T-cell (primary cell): ENCODE data around the gene PLEKHG1. TPM values are rescaled to one million over a fixed set of nuclear protein-coding genes. Genes with fewer than 3 reads are reported as not detected.
A peak's percentile ranks its signal among the peaks of the same experiment; 100 is the strongest.

Source experiments
- ATAC-seq, 4 experiments: fragments of 200-7000 bp in 3 of 4; fragments of 150-1000 bp in 1 of 4; cut with Tn5 transposase; replicated peaks in 1 of 4; 1 replicate in 3 of 4; 2 replicates in 1 of 4; pipeline ENCODE4 v1.10.0; 2021; ENCODE audit warnings: moderate library complexity in 3 of 4, mild to moderate bottlenecking in 2 of 4, moderate number of reproducible peaks in 1 of 4
- CTCF ChIA-PET, 2 donors: fragments of 300-600 bp; sonication (Branson Sonifier 250); formaldehyde crosslinking; loops; one replicate each; lab custom pipeline; 2022; ENCODE audit warnings: antibody characterized with exemption in 2 of 2; lab: Charles Lee
- POLR2A ChIA-PET, 2 donors: fragments of 300-600 bp; sonication (Branson Sonifier 250); formaldehyde crosslinking; loops; one replicate each; lab custom pipeline; 2022; ENCODE audit warnings: antibody characterized with exemption in 2 of 2; lab: Charles Lee
- DNase-seq, 35 experiments: peaks; one replicate each; pipeline versions ENCODE4 v3.0.0 to v3.0.0-alpha.2; 2013 to 2023
- H3K27ac ChIP-seq: one replicate; pipeline ENCODE4 v1.5.1; 2013; ENCODE audit warnings: low read length
- H3K27me3 ChIP-seq, 2 experiments: replicated peaks in 1 of 2; 1 replicate in 1 of 2; 2 replicates in 1 of 2; pipeline versions ENCODE4 v1.6.1 to v1.7.0; 2013; ENCODE audit warnings: low read length in 1 of 2, mixed read lengths in 1 of 2; ENCODE audit not compliant: control insufficient read depth in 2 of 2, insufficient read depth in 2 of 2; ENCODE audit errors: extremely low read depth in 1 of 2
- H3K36me3 ChIP-seq, 2 donors: 1 replicate in 1 of 2; 2 replicates in 1 of 2; pipeline versions ENCODE4 v1.6.1 to v1.7.0; 2013; ENCODE audit warnings: low read length in 1 of 2; ENCODE audit not compliant: control insufficient read depth in 2 of 2, insufficient read depth in 1 of 2; ENCODE audit errors: extremely low read depth in 1 of 2
- H3K4me1 ChIP-seq, 2 experiments: 1 replicate in 1 of 2; 2 replicates in 1 of 2; pipeline versions ENCODE4 v1.6.1 to v1.7.0; 2013; ENCODE audit warnings: low read length in 2 of 2, mixed read lengths in 1 of 2; ENCODE audit not compliant: insufficient read depth in 2 of 2, control insufficient read depth in 1 of 2; ENCODE audit errors: extremely low read depth in 1 of 2
- H3K4me3 ChIP-seq, 2 donors: 1 replicate in 1 of 2; 2 replicates in 1 of 2; pipeline versions ENCODE4 v1.5.1 to v1.7.0; 2013; ENCODE audit warnings: mild to moderate bottlenecking in 2 of 2, low read length in 1 of 2, moderate library complexity in 1 of 2; ENCODE audit not compliant: control insufficient read depth in 1 of 2; ENCODE audit errors: extremely low read depth in 1 of 2
- H3K9me3 ChIP-seq: 2 replicates; pipeline ENCODE4 v1.7.0; 2013
- H3K27ac Mint-ChIP-seq, 2 donors: one replicate each; pipeline ENCODE4 v1.8.0; 2020 to 2021; ENCODE audit warnings: mild to moderate bottlenecking in 2 of 2, mixed read lengths in 2 of 2
- H3K27me3 Mint-ChIP-seq, 2 donors: one replicate each; pipeline ENCODE4 v1.8.0; 2021 to 2022; ENCODE audit warnings: mixed read lengths in 2 of 2
- H3K36me3 Mint-ChIP-seq: one replicate; pipeline ENCODE4 v1.8.0; 2021; ENCODE audit warnings: mixed read lengths
- H3K4me1 Mint-ChIP-seq, 3 donors: one replicate each; pipeline ENCODE4 v1.8.0; 2020 to 2022; ENCODE audit warnings: mixed read lengths in 3 of 3, mild to moderate bottlenecking in 1 of 3
- H3K4me3 Mint-ChIP-seq, 3 donors: one replicate each; pipeline ENCODE4 v1.8.0; 2020 to 2022; ENCODE audit warnings: mild to moderate bottlenecking in 3 of 3, mixed read lengths in 3 of 3, moderate library complexity in 3 of 3
- H3K9me3 Mint-ChIP-seq, 3 donors: one replicate each; pipeline ENCODE4 v1.8.0; 2020 to 2022; ENCODE audit warnings: mixed read lengths in 3 of 3
- WGBS: methylation state at CpG from one replicate; pipeline ENCODE4 v1.1.5; 2013; ENCODE audit warnings: missing lambda C conversion rate; ENCODE audit not compliant: insufficient coverage; 5-methylcytosine and 5-hydroxymethylcytosine counted together
- total RNA-seq, 35 experiments: library from RNA in 6 of 35; stranded (reverse) in 6 of 35; fragments of 120-200 nt in 1 of 35; gene quantifications; one replicate each; pipeline versions ENCODE4 v1.2.1 to v1.2.4 and lab custom pipeline; 2013 to 2026

The PLEKHG1 gene
- total RNA-seq, 5 donors from 2014 or later (not counting 1 experiment from before 2014, with no cell fraction given), result 2.5 to 18.4 (median 5.4) TPM

DNA sequence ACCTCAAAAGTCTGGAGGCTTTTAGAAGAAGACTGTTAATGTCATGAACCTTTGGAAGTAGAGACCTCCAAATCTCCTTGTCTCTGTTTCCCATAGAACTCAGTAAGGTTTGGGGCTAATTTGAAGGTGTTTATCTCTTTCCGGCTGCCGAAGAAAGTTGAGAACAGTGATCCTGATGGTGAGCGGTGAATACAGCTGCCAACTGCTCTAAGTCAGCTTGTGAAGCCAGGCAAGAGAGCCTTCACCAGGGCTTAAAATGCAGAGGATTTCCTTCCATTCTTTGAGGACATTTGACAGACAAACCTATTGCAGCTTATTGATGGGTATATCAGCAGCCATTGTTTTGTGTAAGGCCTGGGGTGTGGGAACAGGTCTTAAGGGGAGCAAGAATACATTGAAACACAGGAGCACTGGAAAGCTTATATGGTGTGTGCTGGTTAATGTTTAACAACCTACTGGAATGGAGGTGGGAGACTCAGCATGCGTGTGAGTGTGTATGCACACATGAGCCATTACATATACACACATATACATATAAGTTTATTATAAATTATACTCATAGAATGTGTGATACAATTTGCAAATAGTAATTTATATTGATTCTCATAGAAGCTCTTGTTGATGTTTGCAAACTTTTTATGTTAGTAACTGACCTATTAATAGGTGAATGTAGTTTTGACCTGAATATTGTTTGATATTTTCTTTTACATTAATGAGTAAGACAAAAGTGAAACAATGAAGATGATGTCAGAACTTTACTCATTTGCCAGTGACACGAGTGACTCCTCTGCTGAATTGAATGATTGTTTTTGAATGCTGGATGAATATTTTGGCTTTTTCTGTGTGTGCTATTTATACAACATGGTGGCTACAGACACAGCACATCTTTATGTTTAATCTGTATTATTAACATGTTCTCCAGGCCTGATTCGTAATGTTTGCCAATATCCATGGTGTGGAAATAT lies 18.1 kb downstream of the PLEKHG1 start:
- ChIA-PET POLR2A (interaction anchor here in 1 of 2 donors (0.6 kb wide), 1 partner anchor 21 kb away, joined by 4 read pairs; no protein-coding TSS in a partner anchor), CTCF (no interaction called here)
- Mint-ChIP-seq H3K36me3 (no peaks in the 10 kb centered on the region), H3K4me3 (no peak overlapping the region), H3K27ac (no peak overlapping the region), H3K4me1 (peaks cover 0 to 17% (median 2%) of the 10 kb centered on the region in 3 donors), H3K9me3 (no peaks in the 10 kb centered on the region), H3K27me3 (peaks cover 1 to 13% of the 10 kb centered on the region in 2 donors)
- Histone ChIP-seq H3K4me1 (peaks cover 0 to 2% of the 10 kb centered on the region in 2 experiments), H3K9me3 (no peaks in the 10 kb centered on the region), H3K27me3 (no peaks in the 10 kb centered on the region), H3K36me3 (no peaks in the 10 kb centered on the region), H3K27ac (no peak overlapping the region), H3K4me3 (no peak overlapping the region)
- ATAC-seq, result no peak
- no peak for DNase-seq
- WGBS, result 100% methylated on average over 2 of the region's 6 CpGs

GRCh38 chr6:150619275-150619674 lies 19.6 kb downstream of the PLEKHG1 start:
- no peaks in the 10 kb centered on the region for H3K36me3 ChIP-seq
- peaks cover 0 to 8% of the 10 kb centered on the region in 2 experiments for H3K4me1 ChIP-seq
- Mint-ChIP-seq H3K4me3 (no peak overlapping the region), H3K27me3 (peaks cover 2 to 13% of the 10 kb centered on the region in 2 donors), H3K4me1 (peaks cover 0 to 29% (median 7%) of the 10 kb centered on the region in 3 donors), H3K36me3 (no peaks in the 10 kb centered on the region), H3K9me3 (no peaks in the 10 kb centered on the region), H3K27ac (no peak overlapping the region)
- no peak overlapping the region for H3K4me3 ChIP-seq
- CTCF ChIA-PET, result no interaction called here
- no peak overlapping the region for H3K27ac ChIP-seq
- WGBS, result 100% methylated on average over 3 of the region's 3 CpGs
- peaks cover 0 to 2% of the 10 kb centered on the region in 2 experiments for H3K27me3 ChIP-seq
- POLR2A ChIA-PET, result no interaction called here
- DNase-seq, result no peak
- ATAC-seq, result no peak
- no peaks in the 10 kb centered on the region for H3K9me3 ChIP-seq

- ATAC-seq, result no peak
- ChIA-PET CTCF (no interaction called here), POLR2A (no interaction called here)
- Histone ChIP-seq H3K4me3 (no peak overlapping the region), H3K9me3 (no peaks in the 10 kb centered on the region), H3K27ac (no peak overlapping the region), H3K27me3 (peaks cover 0 to 2% of the 10 kb centered on the region in 2 experiments), H3K36me3 (no peaks in the 10 kb centered on the region), H3K4me1 (peaks cover 0 to 8% of the 10 kb centered on the region in 2 experiments)
- Mint-ChIP-seq H3K27ac (no peak overlapping the region), H3K4me3 (no peak overlapping the region), H3K36me3 (no peaks in the 10 kb centered on the region), H3K27me3 (peaks cover 2 to 13% of the 10 kb centered on the region in 2 donors), H3K4me1 (peaks cover 0 to 30% (median 7%) of the 10 kb centered on the region in 3 donors), H3K9me3 (no peaks in the 10 kb centered on the region)
- WGBS, result 83% methylated on average over 2 of the region's 3 CpGs
- no peak for DNase-seq
Observed at GRCh38 chr6:150620244-150620643, 20.6 kb downstream of the PLEKHG1 start.

- peaks cover 0 to 30% (median 7%) of the 10 kb centered on the region in 3 donors for H3K4me1 Mint-ChIP-seq
- ChIA-PET CTCF (no interaction called here), POLR2A (no interaction called here)
- H3K27ac Mint-ChIP-seq, result no peak overlapping the region
- Histone ChIP-seq H3K9me3 (no peaks in the 10 kb centered on the region), H3K4me1 (peaks cover 0 to 8% of the 10 kb centered on the region in 2 experiments), H3K36me3 (no peaks in the 10 kb centered on the region), H3K4me3 (no peak overlapping the region), H3K27me3 (peaks cover 0 to 2% of the 10 kb centered on the region in 2 experiments), H3K27ac (no peak overlapping the region)
- H3K27me3 Mint-ChIP-seq, result peaks cover 2 to 15% of the 10 kb centered on the region in 2 donors
- DNase-seq (no peak), ATAC-seq (no peak)
- no peaks in the 10 kb centered on the region for H3K9me3 Mint-ChIP-seq
- H3K4me3 Mint-ChIP-seq, result no peak overlapping the region
- H3K36me3 Mint-ChIP-seq, result no peaks in the 10 kb centered on the region
- WGBS, result no CpG with 5 or more reads among the region's 2 CpGs
Observed at GRCh38 chr6:150620763-150621162, 21.1 kb downstream of the PLEKHG1 start.

DNA sequence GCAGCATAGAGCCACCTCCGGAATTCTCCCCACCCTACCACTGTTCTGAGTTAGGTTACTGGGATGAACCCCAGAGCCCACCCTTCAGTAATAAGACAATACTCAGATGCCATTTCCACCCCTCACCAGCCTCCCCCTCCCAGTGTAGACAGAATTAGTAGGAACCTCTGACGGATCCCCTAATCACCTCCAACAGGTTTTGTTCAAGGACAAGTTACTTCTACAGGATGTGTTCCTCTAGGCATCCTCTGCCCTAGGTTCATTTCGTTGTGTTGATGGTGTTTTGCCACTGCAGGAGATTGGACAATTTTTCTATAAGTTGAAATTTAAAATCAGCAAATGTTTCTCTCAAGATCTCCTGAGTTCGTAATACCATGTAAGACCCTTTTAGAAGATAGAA lies 22.8 kb downstream of the PLEKHG1 start:
- no peak overlapping the region for H3K4me3 Mint-ChIP-seq
- WGBS, result no CpG with 5 or more reads among the region's 4 CpGs
- H3K36me3 ChIP-seq, result no peaks in the 10 kb centered on the region
- DNase-seq (no peak), ATAC-seq (no peak)
- CTCF ChIA-PET, result interaction anchor here in 1 of 2 donors (0.6 kb wide), 1 partner anchor 541 kb away, joined by 6 read pairs; no protein-coding TSS in a partner anchor
- H3K27ac Mint-ChIP-seq, result peak overlapping the region in 1 of 2 donors; percentile 79
- H3K4me1 Mint-ChIP-seq, result peaks cover 0 to 28% (median 7%) of the 10 kb centered on the region in 3 donors
- H3K9me3 Mint-ChIP-seq, result no peaks in the 10 kb centered on the region
- H3K27me3 ChIP-seq, result peaks cover 0 to 2% of the 10 kb centered on the region in 2 experiments
- H3K27ac ChIP-seq, result no peak overlapping the region
- H3K4me3 ChIP-seq, result no peak overlapping the region
- H3K4me1 ChIP-seq, result peaks cover 0 to 8% of the 10 kb centered on the region in 2 experiments
- peaks cover 2 to 22% of the 10 kb centered on the region in 2 donors for H3K27me3 Mint-ChIP-seq
- no peaks in the 10 kb centered on the region for H3K36me3 Mint-ChIP-seq
- POLR2A ChIA-PET, result no interaction called here
- no peaks in the 10 kb centered on the region for H3K9me3 ChIP-seq
